Loucy (cell line): Measurements from ENCODE around the gene ATG10.

Source experiments
- H2AFZ ChIP-seq: fragments of 200-600 bp; sonication (generic); 2 replicates; pipeline ENCODE4 v1.6.0; 2016; ENCODE audit warnings: antibody characterized with exemption, mild to moderate bottlenecking, low read length, moderate library complexity
- H3F3A ChIP-seq: fragments of 200-600 bp; 2 replicates; pipeline ENCODE4 v1.6.0; 2016; ENCODE audit warnings: antibody characterized with exemption, low read depth, mild to moderate bottlenecking
- H3K27me3 ChIP-seq: fragments of 200-600 bp; sonication (generic); 2 replicates; pipeline ENCODE4 v1.6.1; 2014; ENCODE audit warnings: low read length, mild to moderate bottlenecking; ENCODE audit not compliant: insufficient read depth, poor library complexity, severe bottlenecking
- H3K36me3 ChIP-seq: fragments of 200-600 bp; sonication (generic); 2 replicates; pipeline ENCODE4 v1.6.1; 2016; ENCODE audit warnings: low read length; ENCODE audit not compliant: insufficient read depth
- H3K4me1 ChIP-seq: fragments of 200-600 bp; sonication (generic); 2 replicates; pipeline ENCODE4 v1.5.1; 2014; ENCODE audit warnings: low read length, mild to moderate bottlenecking; ENCODE audit not compliant: insufficient read depth, poor library complexity, severe bottlenecking
- H3K4me2 ChIP-seq: fragments of 200-600 bp; sonication (generic); 2 replicates; pipeline ENCODE4 v1.6.0; 2014; ENCODE audit warnings: antibody characterized with exemption, low read length, low read depth, mild to moderate bottlenecking; ENCODE audit not compliant: poor library complexity, severe bottlenecking
- H3K4me3 ChIP-seq: fragments of 200-600 bp; sonication (generic); 2 replicates; pipeline ENCODE4 v1.5.1; 2014; ENCODE audit warnings: low read length, mild to moderate bottlenecking, mixed read lengths; ENCODE audit not compliant: poor library complexity, severe bottlenecking
- H3K79me2 ChIP-seq: fragments of 200-600 bp; sonication (generic); 2 replicates; pipeline ENCODE4 v1.6.1; 2014; ENCODE audit warnings: low read length; ENCODE audit not compliant: insufficient read depth
- H3K9ac ChIP-seq: fragments of 200-600 bp; sonication (generic); 2 replicates; pipeline ENCODE4 v1.6.0; 2014; ENCODE audit warnings: mild to moderate bottlenecking, low read depth, low read length, moderate library complexity; ENCODE audit not compliant: poor library complexity, severe bottlenecking
- H3K9me2 ChIP-seq: fragments of 200-600 bp; sonication (generic); replicated peaks from 2 replicates; pipeline ENCODE4 v1.6.1; 2016; ENCODE audit warnings: low read depth, low read length, mixed read lengths
- H3K9me3 ChIP-seq: fragments of 200-600 bp; sonication (generic); 2 replicates; pipeline ENCODE4 v1.6.1; 2014; ENCODE audit warnings: mild to moderate bottlenecking, antibody characterized with exemption, low read length, low read depth; ENCODE audit not compliant: insufficient read depth
- H4K20me1 ChIP-seq: fragments of 200-600 bp; sonication (generic); 2 replicates; pipeline ENCODE4 v1.6.0; 2014; ENCODE audit warnings: antibody characterized with exemption, low read length, mild to moderate bottlenecking; ENCODE audit not compliant: insufficient read depth, poor library complexity, severe bottlenecking
- CTCF ChIP-seq: fragments of 200-600 bp; sonication (generic); conservative IDR thresholded peaks from 2 replicates; pipeline ENCODE4 v1.5.1; 2014; ENCODE audit warnings: mild to moderate bottlenecking, antibody characterized with exemption, low read length
- EZH2phosphoT487 ChIP-seq: fragments of 200-600 bp; IDR thresholded peaks from 2 replicates; pipeline ENCODE4 v1.6.1; 2018; ENCODE audit warnings: antibody characterized with exemption, mild to moderate bottlenecking, moderate library complexity, borderline replicate concordance

ATG10 gene

GRCh38 chr5:82050955-82051354, 79.1 kb downstream of the ATG10 start:
- no peaks in the 10 kb centered on the region for H3K36me3 ChIP-seq
- TF ChIP-seq EZH2phosphoT487: no peak
- TF ChIP-seq CTCF: no peak
- no peaks in the 10 kb centered on the region for H4K20me1 ChIP-seq
- no peak overlapping the region for H3K4me3 ChIP-seq
- H3K9ac ChIP-seq: no peak overlapping the region
- no peaks in the 10 kb centered on the region for H3F3A ChIP-seq
- H3K4me1 ChIP-seq: peaks cover 11% of the 10 kb centered on the region
- no peaks in the 10 kb centered on the region for H3K9me3 ChIP-seq
- H2AFZ ChIP-seq: no peak overlapping the region
- H3K79me2 ChIP-seq: no peaks in the 10 kb centered on the region
- no peaks in the 10 kb centered on the region for H3K27me3 ChIP-seq
- no peak overlapping the region for H3K4me2 ChIP-seq
- no peaks in the 10 kb centered on the region for H3K9me2 ChIP-seq

DNA sequence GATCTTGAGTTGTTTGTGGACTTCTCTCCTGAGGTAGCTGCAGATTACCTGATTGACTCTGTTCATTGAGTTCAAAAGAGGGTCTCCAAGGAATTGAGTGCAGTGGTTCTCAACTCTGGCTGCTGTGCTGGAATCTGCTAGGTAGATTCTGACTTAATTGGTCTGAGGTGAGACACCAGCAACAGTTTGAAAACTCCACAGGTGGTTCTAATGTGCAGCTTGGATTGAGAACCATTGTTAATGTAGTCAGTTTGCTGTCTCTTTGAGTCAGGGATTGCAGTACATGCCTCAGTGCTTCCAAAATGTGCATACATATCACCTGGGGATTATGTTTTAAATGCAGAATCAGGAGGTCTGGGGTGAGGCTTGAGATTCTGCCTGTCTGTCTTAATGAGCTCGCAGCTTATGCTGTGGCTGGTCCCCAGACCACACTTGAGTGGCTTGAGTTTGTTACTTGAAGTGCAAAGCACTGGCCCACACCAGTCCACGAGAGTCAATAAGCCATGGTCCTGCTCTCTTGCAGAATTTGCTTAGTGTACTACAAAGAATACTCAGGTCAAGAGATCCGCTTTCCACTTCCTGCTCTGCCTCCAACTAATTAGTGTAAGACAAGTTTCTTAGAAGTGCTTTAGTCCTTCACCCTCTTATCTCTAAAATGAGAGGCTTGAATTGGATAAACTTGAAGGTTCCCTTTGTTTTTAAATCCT, 82.3 kb downstream of the ATG10 start:
- Histone ChIP-seq H3F3A (no peaks in the 10 kb centered on the region), H4K20me1 (no peaks in the 10 kb centered on the region), H3K4me2 (no peak overlapping the region), H3K79me2 (no peaks in the 10 kb centered on the region), H3K9me2 (no peaks in the 10 kb centered on the region), H3K27me3 (no peaks in the 10 kb centered on the region), H3K9me3 (no peaks in the 10 kb centered on the region), H3K4me1 (peaks cover 11% of the 10 kb centered on the region), H3K36me3 (no peaks in the 10 kb centered on the region), H2AFZ (no peak overlapping the region), H3K9ac (no peak overlapping the region), H3K4me3 (no peak overlapping the region)
- TF ChIP-seq CTCF (no peak), EZH2phosphoT487 (no peak)

DNA sequence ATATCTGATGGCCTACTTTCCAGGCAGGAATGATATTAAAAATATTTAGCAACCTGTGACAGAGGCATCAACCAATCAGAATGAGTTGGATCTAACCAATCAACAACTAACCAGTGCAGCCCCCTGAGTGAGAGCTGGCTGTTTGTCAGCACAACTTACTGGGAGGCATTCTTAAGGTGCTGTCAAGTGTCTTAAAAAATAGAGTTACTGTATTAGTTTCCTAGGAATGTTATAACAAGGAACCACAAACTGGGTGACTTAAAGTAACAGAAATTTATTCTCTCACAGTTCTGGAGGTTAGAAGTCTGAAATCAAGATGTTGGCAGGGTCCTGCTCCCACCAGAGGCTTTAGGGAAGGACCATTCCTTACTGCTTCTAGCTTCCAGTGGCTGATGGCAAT, 85.2 kb downstream of the ATG10 start:
- H3K9ac ChIP-seq: no peak overlapping the region
- no peaks in the 10 kb centered on the region for H3K79me2 ChIP-seq
- no peak overlapping the region for H2AFZ ChIP-seq
- peaks cover 11% of the 10 kb centered on the region for H3K4me1 ChIP-seq
- no peak for TF ChIP-seq EZH2phosphoT487
- TF ChIP-seq CTCF: no peak
- no peaks in the 10 kb centered on the region for H3K9me3 ChIP-seq
- no peak overlapping the region for H3K4me2 ChIP-seq
- H4K20me1 ChIP-seq: no peaks in the 10 kb centered on the region
- no peaks in the 10 kb centered on the region for H3K36me3 ChIP-seq
- no peaks in the 10 kb centered on the region for H3K9me2 ChIP-seq
- no peaks in the 10 kb centered on the region for H3F3A ChIP-seq
- no peaks in the 10 kb centered on the region for H3K27me3 ChIP-seq
- H3K4me3 ChIP-seq: no peak overlapping the region
